Psoas muscle (tissue), 8 donors: ENCODE measurements around the gene AADAT. TPM values are rescaled to one million over a fixed set of nuclear protein-coding genes. Genes with fewer than 3 reads are reported as not detected.
A peak's percentile ranks its signal among the peaks of the same experiment; 100 is the strongest.

Source experiments
- ATAC-seq, 4 donors: fragments of 200-7000 bp; cut with Tn5 transposase; one replicate each; pipeline ENCODE4 v1.9.1; 2020; ENCODE audit warnings: moderate library complexity in 3 of 4, mild to moderate bottlenecking in 2 of 4
- DNase-seq, 2 donors: peaks; one replicate each; pipeline ENCODE4 v3.0.0-alpha.2; 2020
- H3K27ac ChIP-seq: fragments of 200-600 bp; one replicate; pipeline ENCODE4 v1.8.0; 2022
- H3K27me3 ChIP-seq, 3 donors: fragments of 200-600 bp in 1 of 3; one replicate each; pipeline versions ENCODE4 v1.6.1 to v1.8.0; 2013 to 2022; ENCODE audit warnings: low read length in 2 of 3, mild to moderate bottlenecking in 2 of 3, moderate library complexity in 1 of 3; ENCODE audit not compliant: insufficient read depth in 3 of 3
- H3K36me3 ChIP-seq, 2 donors: fragments of 200-600 bp in 1 of 2; one replicate each; pipeline versions ENCODE4 v1.6.1 to v1.8.0; 2013 to 2022; ENCODE audit warnings: low read depth in 1 of 2, mild to moderate bottlenecking in 1 of 2, moderate library complexity in 1 of 2; ENCODE audit not compliant: insufficient read depth in 1 of 2
- H3K4me1 ChIP-seq: fragments of 200-600 bp; one replicate; pipeline ENCODE4 v1.8.0; 2022
- H3K4me3 ChIP-seq: fragments of 200-600 bp; one replicate; pipeline ENCODE4 v1.8.0; 2022; ENCODE audit warnings: mild to moderate bottlenecking
- H3K9me3 ChIP-seq: fragments of 200-600 bp; one replicate; pipeline ENCODE4 v1.8.0; 2022
- WGBS, 3 donors: extraction: QIAGEN DNeasy Blood & Tissue Kit; methylation state at CpG; one replicate each; pipeline versions ENCODE4 v1.1.6 to v1.1.7; 2013; 5-methylcytosine and 5-hydroxymethylcytosine counted together
- intact Hi-C, 2 donors: fragments of 100-400 bp; cut with DNase I; formaldehyde crosslinking; loops; one replicate each; pipeline versions ENCODE4 v1.11.0 to v1.14.2; 2022
- polyA plus RNA-seq, 3 donors: library from polyadenylated mRNA; stranded (reverse); fragments of 200-250 nt; gene quantifications; one replicate each; pipeline ENCODE4 v1.2.3, GENCODE V29; 2013
- total RNA-seq, 4 donors: library from RNA; stranded (reverse); fragmentation: NEBNext Ultra II Directional in 2 of 4; extraction: Animal tissue kit (Norgen Biotek cat#: 25700) in 2 of 4; gene quantifications; one replicate each; pipeline versions ENCODE4 v1.2.1 to v1.2.4, GENCODE V29; 2021 to 2023
- TF ChIP-seq, protein P1 (sequence below): fragments of 200-600 bp; IDR thresholded peaks from one replicate; pipeline ENCODE4 v1.8.0; 2022; ENCODE audit warnings: antibody characterized with exemption
- donor health status: healthy with polysubstance abuse.
- donor health status: DM: no; HTN: no; CAD: no; lungs with moderate emphysema.
- donor health status: Bipolar disorder and iron deficiency.
- donor health status: healthy.
- donor health status: DM: yes; HTN: yes; CAD: no.
- donor health status: DM: no; HTN: no; CAD: no.
- donor health status: DM: no; HTN: no; CAD: no.
- donor health status: DM: yes; HTN: yes; CAD: no.

AADAT gene
- total and polyA plus RNA-seq, 7 donors: 0.58 to 1.6 (median 1.1) TPM

DNA sequence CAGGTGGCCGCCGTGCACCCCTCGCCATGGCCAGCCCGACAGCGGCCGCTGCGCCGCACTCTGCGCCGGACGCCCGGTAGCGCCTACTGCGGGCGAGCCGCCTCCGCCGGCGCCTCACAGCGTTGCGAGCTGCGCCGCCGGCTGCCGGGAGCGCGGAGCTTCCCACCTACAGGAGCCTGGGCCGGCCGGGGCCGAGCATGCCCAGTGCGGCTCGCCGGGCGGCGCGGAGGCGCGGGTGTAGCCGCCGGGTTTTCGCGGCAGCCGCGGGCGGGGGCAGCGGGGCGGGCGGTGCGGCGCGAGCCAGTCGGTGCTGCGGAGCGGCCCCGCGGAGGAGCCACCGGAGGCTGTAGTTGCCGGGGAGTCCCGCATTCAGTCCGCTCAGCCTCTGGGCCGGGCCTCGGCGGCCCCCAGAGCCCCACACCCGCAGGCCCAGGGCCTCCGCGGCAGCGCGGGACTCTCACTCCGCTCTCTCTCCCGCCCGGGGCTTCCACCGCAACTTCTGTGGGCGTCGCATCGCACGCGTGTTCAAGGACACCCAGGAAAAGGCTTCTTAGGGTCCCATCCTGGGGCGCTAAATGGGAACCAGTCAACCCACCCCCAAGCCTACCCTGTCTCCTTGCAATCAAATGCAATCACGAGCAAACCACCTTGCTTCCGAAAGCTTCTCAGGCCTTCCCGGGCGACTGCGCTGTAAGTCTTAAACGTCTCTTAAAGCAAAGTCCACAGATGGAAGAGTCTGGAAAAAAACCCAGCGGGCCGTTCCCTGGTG is 63.3 kb downstream of the AADAT start, which contains the start of gene MFAP3L:
MFAP3L (minus strand) TSS at position 143 of the 769 bp plus-strand sequence. CDS start 20,518 bp downstream, outside the sequence.
- peak within 1 kb of the TSS; percentile 91 for H3K4me3 ChIP-seq
- no peaks in the 10 kb centered on the region for H3K4me1 ChIP-seq
- no peaks in the 10 kb centered on the region for H3K9me3 ChIP-seq
- no peaks in the 10 kb centered on the region for H3K36me3 ChIP-seq
- peak within 1 kb of the TSS; percentile 85 for H3K27ac ChIP-seq
- 0% methylated on average over 61 to 86 of the region's 86 CpGs for WGBS, 3 donors
- DNase-seq: peak; percentile 89 to 93
- no peaks in the 10 kb centered on the region for H3K27me3 ChIP-seq
- TF ChIP-seq, protein P1, sequence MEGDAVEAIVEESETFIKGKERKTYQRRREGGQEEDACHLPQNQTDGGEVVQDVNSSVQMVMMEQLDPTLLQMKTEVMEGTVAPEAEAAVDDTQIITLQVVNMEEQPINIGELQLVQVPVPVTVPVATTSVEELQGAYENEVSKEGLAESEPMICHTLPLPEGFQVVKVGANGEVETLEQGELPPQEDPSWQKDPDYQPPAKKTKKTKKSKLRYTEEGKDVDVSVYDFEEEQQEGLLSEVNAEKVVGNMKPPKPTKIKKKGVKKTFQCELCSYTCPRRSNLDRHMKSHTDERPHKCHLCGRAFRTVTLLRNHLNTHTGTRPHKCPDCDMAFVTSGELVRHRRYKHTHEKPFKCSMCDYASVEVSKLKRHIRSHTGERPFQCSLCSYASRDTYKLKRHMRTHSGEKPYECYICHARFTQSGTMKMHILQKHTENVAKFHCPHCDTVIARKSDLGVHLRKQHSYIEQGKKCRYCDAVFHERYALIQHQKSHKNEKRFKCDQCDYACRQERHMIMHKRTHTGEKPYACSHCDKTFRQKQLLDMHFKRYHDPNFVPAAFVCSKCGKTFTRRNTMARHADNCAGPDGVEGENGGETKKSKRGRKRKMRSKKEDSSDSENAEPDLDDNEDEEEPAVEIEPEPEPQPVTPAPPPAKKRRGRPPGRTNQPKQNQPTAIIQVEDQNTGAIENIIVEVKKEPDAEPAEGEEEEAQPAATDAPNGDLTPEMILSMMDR: no peak
- intact Hi-C loops: loop anchor here (5.0 kb wide), 3 partner anchors 404 to 1014 kb away; partner anchors contain the start of genes CBR4 (in 1 of the 2) and CLCN3 (in 1 of the 2)
- peak; percentile 87 to 95 (median 94) for ATAC-seq

DNA sequence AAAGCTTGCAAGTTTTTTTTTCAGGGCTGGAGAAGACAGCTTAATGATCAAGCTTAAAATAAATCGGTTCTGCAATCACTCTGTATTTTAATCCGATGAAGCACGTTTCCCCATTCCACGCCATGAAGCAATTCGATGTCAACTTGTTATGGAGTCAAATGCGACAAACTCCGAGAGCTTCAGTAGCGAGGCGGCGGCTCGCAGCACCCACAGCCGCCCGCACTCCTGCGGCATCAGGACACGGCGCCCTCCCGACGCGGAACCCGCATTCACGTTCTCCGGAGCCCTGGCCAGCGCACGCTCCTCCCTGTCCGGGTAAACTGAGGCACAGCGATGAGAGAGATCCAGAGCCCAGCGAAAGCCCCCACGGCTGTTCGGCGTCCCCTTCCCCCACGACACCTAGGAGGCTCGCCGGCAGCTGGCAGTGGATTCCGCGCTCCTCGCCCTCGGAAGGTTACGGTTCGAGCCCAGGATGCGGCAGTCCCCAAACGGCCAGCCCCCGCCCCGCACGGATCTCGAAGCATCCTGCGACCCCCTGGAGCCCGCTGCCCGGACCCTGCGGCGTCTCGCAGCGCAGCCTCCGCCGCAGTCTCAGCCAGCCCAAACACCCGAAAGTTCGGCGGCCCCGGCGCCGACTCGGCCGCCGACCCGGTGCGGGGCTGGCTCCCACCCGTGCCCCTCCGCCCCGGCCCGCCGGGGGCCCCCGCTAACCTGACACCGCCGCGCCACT is 64.1 kb downstream of the AADAT start:
- Histone ChIP-seq H3K9me3 (no peaks in the 10 kb centered on the region), H3K27me3 (no peaks in the 10 kb centered on the region), H3K4me1 (no peaks in the 10 kb centered on the region), H3K27ac (peak overlapping the region; percentile 85), H3K36me3 (no peaks in the 10 kb centered on the region), H3K4me3 (peak overlapping the region; percentile 91)
- intact Hi-C loops: loop anchor here (5.0 kb wide), 3 partner anchors 403 to 1013 kb away; partner anchors contain the start of genes CBR4 (in 1 of the 2) and CLCN3 (in 1 of the 2)
- TF ChIP-seq, protein P1: no peak
- 3 to 5% (median 4%) methylated on average over 61 to 74 of the region's 74 CpGs for WGBS, 3 donors
- peak in 1 of 2 donors; percentile 61 for DNase-seq
- peak in 1 of 4 donors; percentile 31 for ATAC-seq

- intact Hi-C loops: no loop called here
- ATAC-seq: no peak
- no peaks in the 10 kb centered on the region for H3K9me3 ChIP-seq
- H3K27ac ChIP-seq: no peak overlapping the region
- no peak for DNase-seq
- no peak overlapping the region for H3K4me3 ChIP-seq
- no peaks in the 10 kb centered on the region for H3K27me3 ChIP-seq
- no peaks in the 10 kb centered on the region for H3K36me3 ChIP-seq
- H3K4me1 ChIP-seq: no peaks in the 10 kb centered on the region
- TF ChIP-seq, protein P1: no peak
- 79 to 87% (median 82%) methylated on average over 2 of the region's 2 CpGs for WGBS, 3 donors
Measured at GRCh38 chr4:170022211-170022610, 67.5 kb downstream of the AADAT start.

- WGBS, 3 donors: 67 to 86% (median 73%) methylated on average over 3 of the region's 3 CpGs
- DNase-seq: no peak
- Histone ChIP-seq H3K4me3 (no peak overlapping the region), H3K9me3 (no peaks in the 10 kb centered on the region), H3K27ac (no peak overlapping the region), H3K27me3 (no peaks in the 10 kb centered on the region), H3K4me1 (no peaks in the 10 kb centered on the region), H3K36me3 (no peaks in the 10 kb centered on the region)
- ATAC-seq: no peak
- intact Hi-C loops: no loop called here
- TF ChIP-seq, protein P1: no peak
Measured at GRCh38 chr4:170017252-170017651, 72.5 kb downstream of the AADAT start.
